ENCODE results near the gene NUP205.

GRCh38 chr7:135584362-135585353 lies 26.9 kb downstream of the NUP205 start:
- TF ChIP-seq, protein P1, sequence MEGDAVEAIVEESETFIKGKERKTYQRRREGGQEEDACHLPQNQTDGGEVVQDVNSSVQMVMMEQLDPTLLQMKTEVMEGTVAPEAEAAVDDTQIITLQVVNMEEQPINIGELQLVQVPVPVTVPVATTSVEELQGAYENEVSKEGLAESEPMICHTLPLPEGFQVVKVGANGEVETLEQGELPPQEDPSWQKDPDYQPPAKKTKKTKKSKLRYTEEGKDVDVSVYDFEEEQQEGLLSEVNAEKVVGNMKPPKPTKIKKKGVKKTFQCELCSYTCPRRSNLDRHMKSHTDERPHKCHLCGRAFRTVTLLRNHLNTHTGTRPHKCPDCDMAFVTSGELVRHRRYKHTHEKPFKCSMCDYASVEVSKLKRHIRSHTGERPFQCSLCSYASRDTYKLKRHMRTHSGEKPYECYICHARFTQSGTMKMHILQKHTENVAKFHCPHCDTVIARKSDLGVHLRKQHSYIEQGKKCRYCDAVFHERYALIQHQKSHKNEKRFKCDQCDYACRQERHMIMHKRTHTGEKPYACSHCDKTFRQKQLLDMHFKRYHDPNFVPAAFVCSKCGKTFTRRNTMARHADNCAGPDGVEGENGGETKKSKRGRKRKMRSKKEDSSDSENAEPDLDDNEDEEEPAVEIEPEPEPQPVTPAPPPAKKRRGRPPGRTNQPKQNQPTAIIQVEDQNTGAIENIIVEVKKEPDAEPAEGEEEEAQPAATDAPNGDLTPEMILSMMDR (IDR thresholded peaks at IDR 0.05; ENCODE audit: low read depth, low read length), result no peak
- TF ChIP-seq EZH2phosphoT487 (IDR thresholded peaks at IDR 0.05; ENCODE audit: low read depth), result no peak
